A549 (cell line): ENCODE data around the gene BMP10. TPM values are rescaled to one million over a fixed set of nuclear protein-coding genes. Genes with fewer than 3 reads are reported as not detected.
A peak's percentile ranks its signal among the peaks of the same experiment; 100 is the strongest.

Experiments
- ATAC-seq, 2 experiments: fragments of 200-7000 bp in 1 of 2; fragments of >200 bp in 1 of 2; cut with Nextera tagmentation in 1 of 2; cut with Tn5 transposase in 1 of 2; 3 replicates each; pipeline versions ENCODE4 v1.8.0 to v1.9.1; 2018 to 2020; ENCODE audit warnings: mild to moderate bottlenecking in 1 of 2, moderate library complexity in 1 of 2
- CTCF ChIA-PET: fragments of 300-600 bp; sonication (Branson Sonifier 250); formaldehyde crosslinking; extraction: SDS; loops from one replicate; lab custom pipeline; 2021; ENCODE audit warnings: antibody characterized with exemption, inconsistent platforms; lab: Yijun Ruan, JAX
- POLR2A ChIA-PET: fragments of 350-600 bp; formaldehyde crosslinking; extraction: SDS; loops from one replicate; lab custom pipeline; 2021; ENCODE audit warnings: antibody characterized with exemption, inconsistent platforms; lab: Yijun Ruan, JAX
- DNase-seq, 2 experiments: peaks; one replicate each; pipeline versions ENCODE4 v3.0.0 to v3.0.0-alpha.2; 2011 to 2016; ENCODE audit warnings: low read depth in 1 of 2, low spot score in 1 of 2
- FAIRE-seq: peaks from 2 replicates; lab custom pipeline; 2011; peaks lifted over from hg19 to GRCh38; lab: Jason Lieb, UNC
- H3K27ac ChIP-seq, 2 experiments: fragments of >200 bp; sonication (Bioruptor Twin); formaldehyde crosslinking; 3 replicates each; pipeline ENCODE4 v1.5.1; 2016 to 2017
- H3K4me1 ChIP-seq: fragments of >200 bp; sonication (Bioruptor Twin); formaldehyde crosslinking; 3 replicates; pipeline ENCODE4 v1.6.1; 2016
- H3K4me2 ChIP-seq: fragments of >200 bp; sonication (Bioruptor Twin); formaldehyde crosslinking; 3 replicates; pipeline ENCODE4 v1.6.1; 2016
- H3K4me3 ChIP-seq: fragments of >200 bp; sonication (Bioruptor Twin); formaldehyde crosslinking; 3 replicates; pipeline ENCODE4 v1.5.1; 2016
- H3K9me3 ChIP-seq: fragments of >200 bp; sonication (Bioruptor Twin); formaldehyde crosslinking; 3 replicates; pipeline ENCODE4 v1.6.1; 2016
- ATOH8 ChIP-seq: fragments of 250-450 bp; sonication (Bioruptor Pico); IDR thresholded peaks from 2 replicates; pipeline ENCODE4 v1.5.0; 2020; ENCODE audit warnings: low read depth, mild to moderate bottlenecking, moderate library complexity
- BCL3 ChIP-seq: fragments of >200 bp; sonication (Bioruptor Twin); formaldehyde crosslinking; IDR thresholded peaks from 3 replicates; pipeline ENCODE4 v1.6.1; 2016
- BHLHE40 ChIP-seq: IDR thresholded peaks from 2 replicates; pipeline ENCODE4 v1.6.1; 2012; ENCODE audit warnings: low read depth, low read length, inconsistent platforms
- CEBPB ChIP-seq, 2 experiments: fragments of >200 bp in 1 of 2; sonication (Bioruptor Twin) in 1 of 2; formaldehyde crosslinking in 1 of 2; IDR thresholded peaks; 2 replicates each; pipeline ENCODE4 v1.6.1; 2012 to 2016
- EHF ChIP-seq: fragments of 250-450 bp; sonication (Bioruptor Pico); IDR thresholded peaks from 2 replicates; pipeline ENCODE4 v1.5.0; 2020; ENCODE audit warnings: mild to moderate bottlenecking
- EHMT2 ChIP-seq: fragments of 200-600 bp; sonication (generic); IDR thresholded peaks from 2 replicates; pipeline ENCODE4 v1.6.1; 2016; ENCODE audit warnings: antibody characterized with exemption, low read depth, mild to moderate bottlenecking, moderate library complexity
- FOSB ChIP-seq: fragments of 250-450 bp; sonication (Bioruptor Pico); IDR thresholded peaks from 2 replicates; pipeline ENCODE4 v1.5.0; 2020; ENCODE audit warnings: mild to moderate bottlenecking, moderate library complexity
- FOSL2 ChIP-seq, 2 experiments: fragments of 450-650 bp in 1 of 2; fragments of >200 bp in 1 of 2; sonication (Bioruptor Twin) in 1 of 2; formaldehyde crosslinking; IDR thresholded peaks; 2 replicates each; pipeline versions ENCODE4 v1.5.0 to v1.6.1; 2016 to 2020; ENCODE audit warnings: mild to moderate bottlenecking in 1 of 2, moderate library complexity in 1 of 2
- HDAC2 ChIP-seq: fragments of 200-600 bp; sonication (generic); IDR thresholded peaks from 2 replicates; pipeline ENCODE4 v1.6.1; 2016
- HEYL ChIP-seq: fragments of 250-450 bp; sonication (Bioruptor Pico); IDR thresholded peaks from 2 replicates; pipeline ENCODE4 v1.8.0; 2021; ENCODE audit warnings: mild to moderate bottlenecking, moderate library complexity
- HMGXB4 ChIP-seq: fragments of 250-450 bp; sonication (Bioruptor Pico); IDR thresholded peaks from 2 replicates; pipeline ENCODE4 v1.5.0; 2021; ENCODE audit warnings: mild to moderate bottlenecking, moderate library complexity, borderline replicate concordance
- HOXB13 ChIP-seq: fragments of 250-450 bp; sonication (Bioruptor Pico); IDR thresholded peaks from 2 replicates; pipeline ENCODE4 v1.5.0; 2020; ENCODE audit warnings: low read depth, mild to moderate bottlenecking, moderate library complexity
- HOXB5 ChIP-seq: fragments of 250-450 bp; sonication (Bioruptor Pico); IDR thresholded peaks from 2 replicates; pipeline ENCODE4 v1.5.0; 2020; ENCODE audit warnings: mild to moderate bottlenecking, moderate library complexity
- JUN ChIP-seq, 2 experiments: fragments of >200 bp; sonication (Bioruptor Twin); formaldehyde crosslinking; IDR thresholded peaks; 2 replicates in 1 of 2; 3 replicates in 1 of 2; pipeline ENCODE4 v1.6.1; 2016 to 2017
- JUNB ChIP-seq: fragments of >200 bp; sonication (Bioruptor Twin); formaldehyde crosslinking; IDR thresholded peaks from 2 replicates; pipeline ENCODE4 v1.6.1; 2016
- KDM1A ChIP-seq: fragments of 200-600 bp; sonication (generic); IDR thresholded peaks from 2 replicates; pipeline ENCODE4 v1.6.1; 2016; ENCODE audit warnings: low read depth, mild to moderate bottlenecking
- MAFK ChIP-seq: fragments of 450-650 bp; IDR thresholded peaks from 2 replicates; pipeline ENCODE4 v1.6.1; 2014; ENCODE audit not compliant: partially characterized antibody
- NPAS2 ChIP-seq: fragments of 250-450 bp; sonication (Bioruptor Pico); IDR thresholded peaks from 2 replicates; pipeline ENCODE4 v1.8.0; 2022; ENCODE audit warnings: mild to moderate bottlenecking, moderate library complexity, borderline replicate concordance
- PHF8 ChIP-seq: fragments of 200-600 bp; sonication (generic); IDR thresholded peaks from 2 replicates; pipeline ENCODE4 v1.6.1; 2016; ENCODE audit warnings: low read depth, mild to moderate bottlenecking, antibody characterized with exemption, moderate library complexity, borderline replicate concordance
- RARB ChIP-seq: fragments of 250-450 bp; sonication (Bioruptor Pico); IDR thresholded peaks from 2 replicates; pipeline ENCODE4 v1.8.0; 2021; ENCODE audit warnings: mild to moderate bottlenecking, moderate library complexity
- RCOR1 ChIP-seq: fragments of 150-350 bp; IDR thresholded peaks from 2 replicates; pipeline ENCODE4 v1.6.1; 2014; ENCODE audit warnings: antibody characterized with exemption, low read length, low read depth
- RFX5 ChIP-seq: fragments of 450-650 bp; IDR thresholded peaks from 2 replicates; pipeline ENCODE4 v1.7.1; 2014; ENCODE audit warnings: antibody characterized with exemption, mild to moderate bottlenecking, moderate library complexity
- TP53 ChIP-seq: fragments of 250-450 bp; sonication (Bioruptor Pico); IDR thresholded peaks from 2 replicates; pipeline ENCODE4 v1.5.0; 2021; ENCODE audit warnings: mild to moderate bottlenecking, moderate library complexity
- ZFP36 ChIP-seq: fragments of 450-650 bp; IDR thresholded peaks from 2 replicates; pipeline ENCODE4 v1.6.1; 2014; ENCODE audit warnings: borderline replicate concordance; ENCODE audit not compliant: partially characterized antibody
- WGBS: methylation state at CpG from one replicate; pipeline ENCODE4 v1.1.6; 2017; ENCODE audit errors: missing lambda C conversion rate; 5-methylcytosine and 5-hydroxymethylcytosine counted together
- polyA plus RNA-seq, 4 experiments: library from polyadenylated mRNA; depleted of rRNA in 3 of 4; stranded (reverse); fragments of >200 nt; fragmentation: RNase III in 1 of 4; extraction: RNeasy Plus Mini Kit Qiagen cat#74134 plus additional on column Dnase treatment in 1 of 4; gene quantifications; 2 replicates in 3 of 4; 3 replicates in 1 of 4; pipeline ENCODE4 v1.2.3, GENCODE V29; 2011 to 2017
- TF ChIP-seq, protein P1 (sequence below): fragments of 450-650 bp; IDR thresholded peaks from 2 replicates; pipeline ENCODE4 v1.6.1; 2014; ENCODE audit warnings: antibody characterized with exemption
- TF ChIP-seq, protein P2 (sequence below): IDR thresholded peaks from 2 replicates; pipeline ENCODE4 v1.6.1; 2012; ENCODE audit warnings: low read depth, borderline replicate concordance
- TF ChIP-seq, protein P3 (sequence below): fragments of >200 bp; sonication (Bioruptor Twin); formaldehyde crosslinking; IDR thresholded peaks from 3 replicates; pipeline ENCODE4 v1.5.1; 2016

BMP10 gene
- polyA plus RNA-seq, 2 of the 4 experiments (the other 2 are of a cell fraction) = not detected

- ATAC-seq (no peak), DNase-seq (no peak), FAIRE-seq (peak; percentile 28)
- H3K9me3 ChIP-seq = no peaks in the 10 kb centered on the region
- no peak overlapping the region for H3K4me2 ChIP-seq
- H3K27ac ChIP-seq = no peak overlapping the region
- H3K4me1 ChIP-seq = peaks cover 12% of the 10 kb centered on the region; the same call in 2 of the 3 replicates
- ChIA-PET POLR2A (no interaction called here), CTCF (interaction anchor here (0.8 to 11.6 kb wide), 5 partner anchors 170 to 457 kb away, joined by 4 to 227 read pairs (median 5); no protein-coding TSS in a partner anchor)
- no peak for TF ChIP-seq BHLHE40
- no peak for TF ChIP-seq ZFP36
- TF ChIP-seq FOSL2 (IDR thresholded peaks at IDR 0.05) = no peak
- TF ChIP-seq FOSL2 (CRISPR knock-in tag; IDR thresholded peaks at IDR 0.05) = no peak
- no peak for TF ChIP-seq EHF
- no peak for TF ChIP-seq HMGXB4 (CRISPR knock-in tag)
- TF ChIP-seq EHMT2 = no peak
- no peak for TF ChIP-seq JUNB
- TF ChIP-seq RARB (CRISPR knock-in tag) = no peak
- TF ChIP-seq BCL3 = no peak
- no peak for TF ChIP-seq TP53 (CRISPR knock-in tag)
- TF ChIP-seq ATOH8 (CRISPR knock-in tag) = no peak
- no peak for TF ChIP-seq HOXB5 (CRISPR knock-in tag)
- TF ChIP-seq HOXB13 (CRISPR knock-in tag) = no peak
- TF ChIP-seq HEYL (CRISPR knock-in tag) = no peak
- no peak for TF ChIP-seq PHF8
- no peak for TF ChIP-seq KDM1A
- TF ChIP-seq HDAC2 = no peak
- no peak for TF ChIP-seq NPAS2 (CRISPR knock-in tag)
- 76% methylated on average over 6 of the region's 6 CpGs for WGBS
- H3K4me3 ChIP-seq = no peak overlapping the region
Measured at GRCh38 chr2:68920481-68921170, 49.4 kb upstream of the BMP10 start.

DNA sequence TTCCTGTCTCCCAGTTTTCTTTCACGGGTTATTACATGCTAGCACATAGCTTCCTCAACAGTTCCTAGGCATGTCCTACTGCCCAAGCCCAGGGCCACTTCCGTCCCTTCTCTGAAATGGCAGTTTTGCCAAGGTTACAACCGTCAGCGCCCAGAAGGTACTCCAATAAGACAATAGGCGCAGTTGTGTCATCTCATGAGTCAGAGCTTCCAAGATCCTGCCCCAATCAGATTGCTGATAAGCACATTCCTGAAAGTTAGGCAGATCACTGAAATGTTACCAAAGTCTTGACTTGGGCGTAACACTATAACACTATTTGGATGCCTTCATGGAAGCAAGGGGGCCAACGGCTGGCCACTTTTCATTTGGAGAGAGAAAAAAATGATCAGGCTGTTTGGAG, 47.3 kb upstream of the BMP10 start:
- Histone ChIP-seq H3K9me3 (no peaks in the 10 kb centered on the region), H3K4me1 (peaks cover 12% of the 10 kb centered on the region; the same call in 2 of the 3 replicates), H3K4me2 (no peak overlapping the region), H3K27ac (no peak overlapping the region), H3K4me3 (no peak overlapping the region)
- ATAC-seq = no peak
- WGBS = 69% methylated on average over 7 of the region's 7 CpGs
- DNase-seq = peak in 1 of 2 experiments; percentile 22
- CTCF ChIA-PET = interaction anchor here (0.6 to 11.6 kb wide), 8 partner anchors 9 to 801 kb away, joined by 3 to 227 read pairs (median 4); no protein-coding TSS in a partner anchor
- POLR2A ChIA-PET = no interaction called here
- no peak for FAIRE-seq
- TF ChIP-seq FOSB (CRISPR knock-in tag) = no peak
- TF ChIP-seq, protein P1, sequence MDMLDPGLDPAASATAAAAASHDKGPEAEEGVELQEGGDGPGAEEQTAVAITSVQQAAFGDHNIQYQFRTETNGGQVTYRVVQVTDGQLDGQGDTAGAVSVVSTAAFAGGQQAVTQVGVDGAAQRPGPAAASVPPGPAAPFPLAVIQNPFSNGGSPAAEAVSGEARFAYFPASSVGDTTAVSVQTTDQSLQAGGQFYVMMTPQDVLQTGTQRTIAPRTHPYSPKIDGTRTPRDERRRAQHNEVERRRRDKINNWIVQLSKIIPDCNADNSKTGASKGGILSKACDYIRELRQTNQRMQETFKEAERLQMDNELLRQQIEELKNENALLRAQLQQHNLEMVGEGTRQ = no peak
- no peak for TF ChIP-seq PHF8
- no peak for TF ChIP-seq JUN (IDR thresholded peaks at IDR 0.05)
- no peak for TF ChIP-seq CEBPB (IDR thresholded peaks at IDR 0.05)
- TF ChIP-seq, protein P2, sequence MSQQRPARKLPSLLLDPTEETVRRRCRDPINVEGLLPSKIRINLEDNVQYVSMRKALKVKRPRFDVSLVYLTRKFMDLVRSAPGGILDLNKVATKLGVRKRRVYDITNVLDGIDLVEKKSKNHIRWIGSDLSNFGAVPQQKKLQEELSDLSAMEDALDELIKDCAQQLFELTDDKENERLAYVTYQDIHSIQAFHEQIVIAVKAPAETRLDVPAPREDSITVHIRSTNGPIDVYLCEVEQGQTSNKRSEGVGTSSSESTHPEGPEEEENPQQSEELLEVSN = no peak
- no peak for TF ChIP-seq ZFP36
- TF ChIP-seq NPAS2 (CRISPR knock-in tag) = no peak
- TF ChIP-seq BHLHE40 = no peak
- no peak for TF ChIP-seq RCOR1
- no peak for TF ChIP-seq MAFK
- TF ChIP-seq, protein P3, sequence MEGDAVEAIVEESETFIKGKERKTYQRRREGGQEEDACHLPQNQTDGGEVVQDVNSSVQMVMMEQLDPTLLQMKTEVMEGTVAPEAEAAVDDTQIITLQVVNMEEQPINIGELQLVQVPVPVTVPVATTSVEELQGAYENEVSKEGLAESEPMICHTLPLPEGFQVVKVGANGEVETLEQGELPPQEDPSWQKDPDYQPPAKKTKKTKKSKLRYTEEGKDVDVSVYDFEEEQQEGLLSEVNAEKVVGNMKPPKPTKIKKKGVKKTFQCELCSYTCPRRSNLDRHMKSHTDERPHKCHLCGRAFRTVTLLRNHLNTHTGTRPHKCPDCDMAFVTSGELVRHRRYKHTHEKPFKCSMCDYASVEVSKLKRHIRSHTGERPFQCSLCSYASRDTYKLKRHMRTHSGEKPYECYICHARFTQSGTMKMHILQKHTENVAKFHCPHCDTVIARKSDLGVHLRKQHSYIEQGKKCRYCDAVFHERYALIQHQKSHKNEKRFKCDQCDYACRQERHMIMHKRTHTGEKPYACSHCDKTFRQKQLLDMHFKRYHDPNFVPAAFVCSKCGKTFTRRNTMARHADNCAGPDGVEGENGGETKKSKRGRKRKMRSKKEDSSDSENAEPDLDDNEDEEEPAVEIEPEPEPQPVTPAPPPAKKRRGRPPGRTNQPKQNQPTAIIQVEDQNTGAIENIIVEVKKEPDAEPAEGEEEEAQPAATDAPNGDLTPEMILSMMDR = no peak
- no peak for TF ChIP-seq RFX5
